Breast epithelium (tissue), 3 donors: Measurements from ENCODE around the gene CDX1.

Experiments used
- CTCF ChIP-seq, 3 donors: fragments of 450-650 bp; IDR thresholded peaks; one replicate each; pipeline ENCODE4 v1.5.1; 2016 to 2017; ENCODE audit warnings: antibody characterized with exemption in 3 of 3, mild to moderate bottlenecking in 3 of 3, moderate library complexity in 3 of 3
- POLR2A ChIP-seq: fragments of 450-650 bp; IDR thresholded peaks from one replicate; pipeline ENCODE4 v1.6.1; 2016; ENCODE audit warnings: antibody characterized with exemption, mild to moderate bottlenecking, moderate library complexity

- TF ChIP-seq CTCF (IDR thresholded peaks at IDR 0.05) (no peak), POLR2A (no peak)
Observed at GRCh38 chr5:150186137-150186536, 19.6 kb downstream of the CDX1 start.
